ENCODE data around the gene P3H2. TPM values are rescaled to one million over a fixed set of nuclear protein-coding genes. Genes with fewer than 3 reads are reported as not detected.
A peak's percentile ranks its signal among the peaks of the same experiment; 100 is the strongest.
"Not testable (repeated sequence)": the region's sequence is repeated elsewhere in the genome, so short reads cannot be mapped to it uniquely, and the experiment has no call there.

Gene P3H2
- total RNA-seq, 1 experiment from 2014 or later: 0.03 TPM

GRCh38 chr3:190086191-190086590 lies 34.5 kb downstream of the P3H2 start:
- no peak for DNase-seq (ENCODE audit: low read depth)

DNA sequence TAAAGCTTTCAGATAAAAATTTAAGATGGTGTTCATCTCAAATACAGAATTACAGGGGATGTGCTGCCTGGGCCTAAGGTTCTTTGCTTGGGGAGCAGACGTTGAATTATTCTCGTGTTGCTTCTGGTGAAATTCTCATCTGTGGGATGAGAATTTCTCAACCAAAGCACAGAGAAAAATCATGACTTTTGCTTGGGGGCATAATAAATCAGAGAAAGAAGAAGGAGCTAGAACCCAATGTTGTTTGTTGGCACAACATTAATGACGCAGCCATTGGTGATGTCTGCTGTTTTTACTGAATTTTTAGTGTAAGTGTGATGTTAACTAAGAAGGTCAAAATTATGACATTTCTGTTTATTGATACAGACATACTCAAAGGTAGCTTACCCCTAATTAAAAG lies 35.7 kb downstream of the P3H2 start:
- no peak for DNase-seq (ENCODE audit: low read depth)

GRCh38 chr3:190083635-190084034 lies 37.1 kb downstream of the P3H2 start:
- DNase-seq (ENCODE audit: low read depth): no peak

DNA sequence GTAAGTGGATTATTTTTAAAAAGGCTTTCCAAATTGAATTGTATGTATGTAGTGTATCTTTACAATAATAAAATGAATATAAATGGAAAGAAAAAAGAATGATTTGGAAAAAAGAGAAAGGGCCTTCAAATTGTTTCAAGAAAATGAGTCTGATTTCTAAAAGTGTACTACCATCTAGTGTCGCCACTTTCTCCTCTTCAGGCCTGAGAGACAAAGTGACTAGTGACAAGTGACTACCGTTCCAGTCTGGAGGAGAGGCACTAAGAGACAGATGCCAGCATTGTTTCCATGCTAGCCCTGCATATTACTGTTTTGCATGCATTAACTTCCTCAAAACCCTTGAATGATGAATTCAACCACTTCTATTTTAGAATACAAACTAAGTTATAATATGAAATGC lies 39.3 kb downstream of the P3H2 start:
- no peak for DNase-seq (ENCODE audit: low read depth)

DNA sequence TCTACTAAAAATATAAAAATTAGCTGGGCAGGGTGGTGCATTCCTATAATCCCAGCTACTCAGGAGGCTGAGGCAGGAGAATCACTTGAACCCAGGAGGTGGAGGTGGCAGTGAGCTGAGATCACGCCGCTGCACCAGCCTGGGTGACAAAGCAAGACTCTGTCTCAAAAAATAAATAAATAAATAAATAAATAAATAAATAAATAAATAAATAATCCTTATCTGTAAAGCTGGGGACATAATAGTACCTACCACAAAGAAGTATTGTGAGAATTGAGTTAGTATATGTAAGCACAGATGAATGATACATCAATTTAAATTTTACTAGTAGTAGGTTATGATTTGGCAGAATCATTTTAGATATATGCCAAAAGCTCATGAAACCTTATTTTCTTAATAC lies 41.5 kb downstream of the P3H2 start:
- not testable (repeated sequence) for DNase-seq (ENCODE audit: low read depth)

GRCh38 chr3:190077395-190078045 lies 43.2 kb downstream of the P3H2 start:
- DNase-seq (ENCODE audit: low read depth): no peak

DNA sequence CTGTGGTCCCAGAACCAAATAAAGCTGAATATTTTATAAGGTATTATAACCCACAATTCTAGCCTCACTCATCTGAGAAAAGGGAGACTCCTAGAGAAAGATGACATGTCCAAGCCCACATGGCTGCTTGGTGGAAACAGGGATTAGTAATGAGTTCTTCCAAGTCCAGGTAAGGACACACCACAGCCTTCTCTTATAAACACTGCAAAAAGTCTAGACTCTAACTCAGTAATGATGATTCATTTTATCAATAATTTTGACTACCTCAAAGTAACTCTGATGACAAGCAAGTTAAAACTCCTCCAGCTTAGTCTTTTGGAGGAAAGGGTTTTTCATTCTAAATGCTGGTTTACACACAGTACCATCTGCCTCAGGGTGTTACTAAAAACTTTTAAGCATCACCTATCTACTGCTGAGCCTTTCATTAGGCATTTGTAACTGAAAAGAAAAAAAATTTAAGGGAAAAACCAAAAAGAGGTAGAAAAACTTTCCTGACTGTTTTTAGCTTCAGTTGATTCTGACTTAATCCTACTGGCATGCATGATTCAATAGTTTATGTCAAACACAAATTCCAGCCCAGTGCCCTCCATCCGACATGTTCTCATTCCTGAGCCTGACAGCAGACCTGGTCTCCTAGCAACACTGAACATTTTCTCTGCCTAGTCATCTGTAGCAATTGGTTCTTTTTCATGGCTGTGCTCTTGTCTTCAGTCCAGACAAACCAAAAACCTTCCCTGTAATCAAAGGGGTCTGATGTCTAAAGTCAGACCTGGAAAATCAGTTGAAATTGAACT lies 43.9 kb downstream of the P3H2 start:
- DNase-seq (ENCODE audit: low read depth): peak; percentile 97

DNA sequence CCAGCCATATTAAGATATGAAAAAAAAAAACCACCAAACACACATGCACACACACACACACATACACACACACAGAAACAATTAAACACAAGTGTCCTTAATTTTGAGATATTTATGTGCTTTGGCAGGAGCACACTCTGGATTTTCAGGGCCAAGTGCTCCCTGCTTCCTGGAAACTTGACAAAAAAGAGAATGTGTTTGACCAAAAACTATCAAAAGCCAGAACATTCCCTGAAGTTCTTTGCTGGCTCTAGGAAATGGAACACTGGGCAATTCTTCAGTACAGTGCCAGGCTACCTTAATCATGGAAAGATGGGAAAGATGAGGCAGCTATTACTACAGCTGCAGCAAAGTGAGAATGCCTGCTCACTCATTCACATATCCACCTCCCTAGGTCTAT lies 44.6 kb downstream of the P3H2 start:
- no peak for DNase-seq (ENCODE audit: low read depth)

DNA sequence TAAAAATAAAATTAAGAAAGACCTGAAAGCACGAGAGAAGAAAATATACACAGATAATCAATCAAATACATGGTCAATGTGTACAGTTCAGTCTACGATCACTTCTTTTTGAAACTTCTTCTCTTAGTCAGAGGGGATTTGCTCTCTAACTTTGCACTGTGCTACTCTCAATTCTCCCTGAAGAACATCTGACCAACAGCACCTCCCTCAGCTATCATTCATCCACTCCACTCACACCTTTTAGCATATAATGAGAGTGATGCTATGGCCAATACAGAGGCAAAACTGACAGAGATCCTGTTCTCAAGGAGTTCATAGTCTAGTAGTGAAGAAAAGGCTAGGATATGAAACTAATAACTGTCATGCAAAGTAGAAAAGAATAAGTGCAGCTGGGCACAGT lies 45.9 kb downstream of the P3H2 start:
- DNase-seq (ENCODE audit: low read depth): no peak

GRCh38 chr3:190073264-190074008 lies 47.3 kb downstream of the P3H2 start:
- no peak for DNase-seq (ENCODE audit: low read depth)

DNA sequence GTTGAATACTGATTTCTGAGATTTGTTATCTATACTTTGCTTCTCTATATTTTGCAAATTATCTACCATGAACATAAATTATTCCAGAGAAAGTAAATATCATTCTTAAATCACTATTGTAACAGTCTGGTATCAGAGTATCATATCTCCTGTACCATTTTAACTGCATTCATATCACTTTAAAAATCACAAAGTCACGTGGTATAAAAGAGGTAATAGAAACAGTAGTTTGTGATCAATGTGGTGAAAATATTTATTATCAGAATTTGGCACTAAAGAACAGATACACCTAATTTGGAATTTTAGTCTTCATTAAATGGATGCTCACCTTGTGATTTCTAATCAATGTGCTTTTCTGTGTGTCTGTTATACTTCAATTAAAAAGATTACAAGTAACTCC lies 47.8 kb downstream of the P3H2 start:
- DNase-seq (ENCODE audit: low read depth): no peak

DNA sequence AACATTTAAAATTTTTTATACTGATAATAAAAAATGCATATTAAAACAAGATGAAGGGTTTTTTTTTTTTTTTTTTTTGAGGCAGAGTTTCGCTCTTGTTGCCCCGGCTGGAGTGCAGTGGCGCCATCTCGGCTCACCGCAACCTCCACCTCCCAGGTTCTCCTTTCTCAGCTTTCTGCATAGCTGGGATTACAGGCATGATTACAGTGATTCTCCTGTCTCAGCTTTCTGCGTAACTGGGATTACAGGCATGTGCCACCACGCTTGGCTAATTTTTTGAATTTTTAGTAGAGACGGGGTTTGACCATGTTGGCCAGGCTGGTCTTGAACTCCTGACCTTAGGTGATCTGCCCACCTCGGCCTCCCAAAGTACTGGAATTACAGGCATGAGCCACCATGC lies 48.8 kb downstream of the P3H2 start:
- DNase-seq (ENCODE audit: low read depth): not testable (repeated sequence)

DNA sequence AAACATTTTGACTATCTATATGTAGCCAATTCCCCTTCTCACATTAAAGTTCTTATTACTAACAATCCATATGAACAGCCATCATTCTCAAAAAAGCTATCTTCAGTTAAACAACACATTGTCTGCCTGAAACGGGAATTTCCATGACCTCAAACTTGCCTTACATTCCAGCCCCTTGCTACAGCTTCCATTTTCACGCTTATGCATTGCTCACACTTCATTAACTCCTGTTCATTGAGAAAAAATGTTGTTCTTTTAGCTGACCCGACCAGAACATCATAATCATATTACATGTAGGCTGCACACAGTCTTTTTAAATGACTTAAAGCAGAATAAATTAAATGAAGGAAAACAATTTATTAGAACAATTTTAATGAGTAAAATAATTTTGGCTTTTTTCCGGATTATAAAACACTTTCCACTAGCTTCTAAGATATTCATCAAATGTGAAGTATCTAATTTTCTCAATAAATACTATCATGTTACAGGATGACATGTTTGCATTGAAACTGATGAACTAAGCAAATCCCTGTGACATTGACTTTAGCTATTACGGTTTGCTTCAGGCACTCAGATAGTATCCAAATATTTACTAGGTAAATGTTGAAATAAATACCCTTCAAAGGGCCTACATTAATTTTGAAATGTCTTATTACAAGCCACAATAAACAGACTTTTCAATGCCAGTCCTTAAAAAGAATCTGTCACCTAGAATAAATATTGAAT lies 49.9 kb downstream of the P3H2 start:
- DNase-seq (ENCODE audit: low read depth): no peak

GRCh38 chr3:190065204-190065603 lies 55.5 kb downstream of the P3H2 start:
- no peak for DNase-seq (ENCODE audit: low read depth)

GRCh38 chr3:190064659-190065058 lies 56.0 kb downstream of the P3H2 start:
- no peak for DNase-seq (ENCODE audit: low read depth)

- peak; percentile 92 for DNase-seq (ENCODE audit: low read depth)
These were observed 56.6 kb downstream of the P3H2 start for GRCh38 chr3:190064112-190064511.

DNA sequence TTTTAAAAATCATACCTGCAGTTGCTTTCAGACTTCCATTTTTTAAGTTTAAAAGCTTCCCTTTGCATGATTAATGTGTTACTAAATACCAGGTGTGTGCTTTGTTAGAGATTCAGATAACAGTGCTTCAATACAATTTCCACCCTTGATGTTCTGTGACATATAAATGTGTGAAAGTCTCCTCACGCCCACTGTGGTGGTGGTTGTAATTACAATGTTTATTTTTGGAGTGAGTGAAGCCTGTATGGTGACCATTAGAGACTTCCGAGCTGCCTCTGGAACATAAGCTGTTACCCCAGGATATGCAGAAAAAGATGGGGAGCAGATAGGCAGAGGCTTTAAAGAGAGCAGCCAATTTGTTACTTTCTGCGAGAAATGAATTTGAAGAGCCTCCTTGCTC lies 57.2 kb downstream of the P3H2 start:
- DNase-seq (ENCODE audit: low read depth): no peak

GRCh38 chr3:190060192-190060775 lies 60.4 kb downstream of the P3H2 start:
- no peak for DNase-seq (ENCODE audit: low read depth)

DNA sequence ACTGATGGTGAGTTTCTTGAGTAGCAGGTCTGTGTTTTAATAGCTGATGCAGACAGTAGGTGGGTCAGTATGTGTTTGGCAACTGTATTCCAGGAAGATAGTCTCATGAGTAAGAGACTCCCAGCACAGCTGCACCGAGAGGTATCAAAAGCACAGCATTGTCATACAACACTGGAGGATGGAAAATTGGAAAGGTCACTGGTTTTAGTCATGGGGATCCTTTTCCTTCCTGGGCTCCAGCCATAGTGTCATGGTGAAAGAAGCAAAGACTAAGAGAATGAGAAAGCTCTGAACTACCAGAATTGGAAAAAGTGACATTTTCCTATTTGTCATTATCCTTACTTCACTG lies 61.5 kb downstream of the P3H2 start:
- peak; percentile 37 for DNase-seq (ENCODE audit: low read depth)

DNA sequence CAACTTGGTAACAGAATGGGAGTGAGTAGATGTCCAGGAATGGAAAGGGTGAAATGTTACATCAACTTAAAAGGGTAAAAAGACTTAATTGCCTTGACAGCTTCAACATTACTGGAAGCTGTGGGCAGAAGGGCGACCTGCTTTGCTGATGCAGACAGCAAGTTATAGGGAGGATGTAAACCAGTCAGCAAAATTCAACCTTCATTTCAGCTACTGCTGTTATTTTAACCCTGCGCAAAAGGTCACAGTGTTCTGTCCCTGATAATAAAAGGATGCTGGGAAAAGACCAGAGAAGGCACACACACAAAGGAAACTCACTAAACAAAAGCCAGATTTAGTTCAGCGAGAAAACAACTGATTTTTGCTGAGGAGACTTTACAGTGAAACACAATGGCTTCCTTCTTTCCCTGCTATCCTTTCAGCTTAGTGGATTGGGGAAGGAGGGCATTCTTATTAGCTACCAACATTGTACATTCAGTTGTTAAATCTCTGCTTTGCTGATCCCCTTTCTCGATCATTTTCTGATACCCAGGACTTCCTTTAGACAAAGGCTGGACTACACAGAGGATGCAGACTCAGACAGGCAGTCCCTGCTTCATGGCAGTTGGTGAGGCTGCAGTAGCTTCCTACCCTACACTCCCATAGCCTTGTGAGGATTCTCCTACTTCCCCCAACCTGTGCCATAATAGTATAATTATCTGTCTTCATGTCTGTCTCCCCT lies 62.0 kb downstream of the P3H2 start:
- DNase-seq (ENCODE audit: low read depth): no peak

GRCh38 chr3:190056742-190057141 lies 64.0 kb downstream of the P3H2 start:
- DNase-seq (ENCODE audit: low read depth): no peak
